B cell (primary cell): Measurements from ENCODE around the gene CDS2. TPM values are rescaled to one million over a fixed set of nuclear protein-coding genes. Genes with fewer than 3 reads are reported as not detected.

Experiments used
- ATAC-seq: fragments of 200-7000 bp; cut with Tn5 transposase; one replicate; pipeline ENCODE4 v1.10.0; 2021; ENCODE audit warnings: low read depth, mild to moderate bottlenecking, moderate number of reproducible peaks, moderate library complexity
- CTCF ChIA-PET: fragments of 350-600 bp; sonication (Branson Sonifier 250); formaldehyde crosslinking; loops from one replicate; lab custom pipeline; 2021; ENCODE audit warnings: antibody characterized with exemption, inconsistent platforms; lab: Charles Lee
- POLR2A ChIA-PET: fragments of 350-600 bp; sonication (Branson Sonifier 250); formaldehyde crosslinking; loops from one replicate; lab custom pipeline; 2021; ENCODE audit warnings: antibody characterized with exemption; lab: Charles Lee
- DNase-seq: peaks from one replicate; pipeline ENCODE4 v3.0.0; 2013
- H2AFZ ChIP-seq: 2 replicates; pipeline ENCODE4 v1.6.1; 2012; ENCODE audit warnings: mild to moderate bottlenecking, low read depth, low read length; ENCODE audit not compliant: insufficient read depth, poor library complexity, severe bottlenecking
- H3K27ac ChIP-seq, 2 donors: 1 replicate in 1 of 2; 2 replicates in 1 of 2; pipeline ENCODE4 v1.5.1; 2012 to 2013; ENCODE audit warnings: low read length in 2 of 2, mild to moderate bottlenecking in 2 of 2, moderate library complexity in 1 of 2
- H3K27me3 ChIP-seq, 4 experiments: fragments of 200-600 bp in 1 of 4; sonication (generic) in 1 of 4; replicated peaks in 1 of 4; 1 replicate in 2 of 4; 2 replicates in 2 of 4; pipeline versions ENCODE4 v1.6.1 to v1.7.0; 2013 to 2016; ENCODE audit warnings: low read length in 3 of 4, mild to moderate bottlenecking in 2 of 4, mixed read lengths in 1 of 4, moderate library complexity in 1 of 4; ENCODE audit not compliant: insufficient read depth in 4 of 4, control insufficient read depth in 3 of 4; ENCODE audit errors: control extremely low read depth in 1 of 4
- H3K36me3 ChIP-seq, 2 experiments: replicated peaks in 1 of 2; 1 replicate in 1 of 2; 2 replicates in 1 of 2; pipeline versions ENCODE4 v1.6.1 to v1.7.1; 2013; ENCODE audit warnings: low read length in 1 of 2; ENCODE audit not compliant: insufficient read depth in 2 of 2, control insufficient read depth in 1 of 2; ENCODE audit errors: control extremely low read depth in 1 of 2, extremely low read depth in 1 of 2
- H3K4me1 ChIP-seq, 2 donors: fragments of 200-600 bp in 1 of 2; sonication (generic) in 1 of 2; 1 replicate in 1 of 2; 2 replicates in 1 of 2; pipeline versions ENCODE4 v1.5.1 to v1.6.1; 2013 to 2017; ENCODE audit warnings: low read length in 2 of 2; ENCODE audit not compliant: control insufficient read depth in 2 of 2, insufficient read depth in 2 of 2
- H3K4me2 ChIP-seq: replicated peaks from 2 replicates; pipeline ENCODE3; 2012; ENCODE audit warnings: mild to moderate bottlenecking, low read depth, low read length; ENCODE audit not compliant: poor library complexity, severe bottlenecking
- H3K4me3 ChIP-seq, 5 experiments: fragments of 200-600 bp in 1 of 5; sonication (generic) in 1 of 5; 1 replicate in 3 of 5; 2 replicates in 2 of 5; pipeline versions ENCODE4 v1.5.1 to v1.7.0; 2011 to 2016; ENCODE audit warnings: low read length in 4 of 5, mild to moderate bottlenecking in 4 of 5, low read depth in 2 of 5, control low read depth in 1 of 5, moderate library complexity in 1 of 5; ENCODE audit not compliant: insufficient read depth in 1 of 5; ENCODE audit errors: control extremely low read depth in 1 of 5, extremely low read depth in 1 of 5
- H3K79me2 ChIP-seq: fragments of 200-600 bp; sonication (generic); one replicate; pipeline ENCODE4 v1.6.0; 2016; ENCODE audit warnings: low read length; ENCODE audit not compliant: control insufficient read depth, insufficient read depth
- H3K9ac ChIP-seq: fragments of 200-600 bp; sonication (generic); 2 replicates; pipeline ENCODE4 v1.6.1; 2017; ENCODE audit warnings: mild to moderate bottlenecking, low read length, moderate library complexity
- H3K9me3 ChIP-seq, 3 donors: one replicate each; pipeline versions ENCODE4 v1.6.1 to v1.7.1; 2013; ENCODE audit warnings: low read length in 2 of 3; ENCODE audit not compliant: control insufficient read depth in 2 of 3, insufficient read depth in 1 of 3; ENCODE audit errors: control extremely low read depth in 1 of 3
- H4K20me1 ChIP-seq: 2 replicates; pipeline ENCODE4 v1.6.0; 2012; ENCODE audit warnings: mild to moderate bottlenecking, low read length; ENCODE audit not compliant: insufficient read depth, control insufficient read depth, poor library complexity, severe bottlenecking
- H3K27ac Mint-ChIP-seq: one replicate; pipeline ENCODE4 v1.8.0; 2021; ENCODE audit warnings: mixed read lengths
- H3K27me3 Mint-ChIP-seq: one replicate; pipeline ENCODE4 v1.8.0; 2021; ENCODE audit warnings: mixed read lengths
- H3K4me1 Mint-ChIP-seq: one replicate; pipeline ENCODE4 v1.8.0; 2021; ENCODE audit warnings: mixed read lengths
- H3K4me3 Mint-ChIP-seq: one replicate; pipeline ENCODE4 v1.8.0; 2021; ENCODE audit warnings: mixed read lengths
- H3K9me3 Mint-ChIP-seq: one replicate; pipeline ENCODE4 v1.8.0; 2022; ENCODE audit warnings: mixed read lengths; ENCODE audit not compliant: insufficient read depth
- EZH2 ChIP-seq: IDR thresholded peaks from 2 replicates; pipeline ENCODE4 v1.6.1; 2012; ENCODE audit warnings: borderline replicate concordance, low read depth, mild to moderate bottlenecking, moderate library complexity, low read length; ENCODE audit not compliant: insufficient read depth, poor library complexity, severe bottlenecking
- WGBS: methylation state at CpG from one replicate; pipeline ENCODE4 v1.1.5; 2013; ENCODE audit warnings: missing lambda C conversion rate; ENCODE audit not compliant: insufficient coverage; 5-methylcytosine and 5-hydroxymethylcytosine counted together
- intact Hi-C: fragments of 100-400 bp; cut with micrococcal nuclease; formaldehyde crosslinking; loops from one replicate; pipeline ENCODE4 v1.10.0; 2022
- polyA plus RNA-seq: library from polyadenylated mRNA; depleted of rRNA; stranded (reverse); fragments of >200 nt; gene quantifications from 2 replicates; pipeline ENCODE4 v1.2.3, GENCODE V29; 2012
- total RNA-seq, 2 donors: library from RNA; stranded (reverse); fragments of 120-200 nt in 1 of 2; gene quantifications; 1 replicate in 1 of 2; 2 replicates in 1 of 2; pipeline versions ENCODE4 v1.2.3 to v1.2.4, GENCODE V29; 2013 to 2022
- TF ChIP-seq, protein P1 (sequence below): fragments of 200-600 bp; IDR thresholded peaks from one replicate; pipeline ENCODE4 v1.8.0; 2022; ENCODE audit warnings: antibody characterized with exemption, mild to moderate bottlenecking

Gene CDS2
- total and polyA plus RNA-seq, 2 donors (not counting 1 experiment from before 2014, with no cell fraction given) = 17.3 to 48.6 TPM

DNA sequence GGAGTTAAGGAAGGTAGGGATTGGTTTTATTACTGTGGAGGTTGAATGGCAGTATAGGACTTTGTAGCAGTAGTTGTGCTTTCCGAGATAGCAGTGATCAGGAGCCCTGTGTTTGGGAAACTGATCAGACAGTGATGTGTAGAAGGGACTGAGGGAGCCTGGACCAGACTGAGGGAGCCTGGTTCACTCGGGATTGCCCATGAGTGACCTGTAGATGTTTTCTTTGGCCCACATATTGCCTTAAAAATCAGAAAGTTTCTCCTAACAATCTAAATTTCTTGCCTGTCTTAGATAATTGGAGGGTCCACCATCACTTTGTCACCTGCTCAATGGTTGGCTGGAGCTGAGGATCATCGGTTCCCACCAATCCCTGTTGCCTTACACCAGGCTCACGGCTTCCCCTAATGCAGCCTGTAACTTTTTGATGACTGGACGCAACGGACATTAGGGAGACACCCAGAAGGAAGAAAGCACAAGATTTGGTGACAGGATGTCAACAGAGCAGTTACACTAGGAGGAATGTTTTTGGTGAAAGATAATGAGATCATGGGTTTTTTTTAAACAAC is 1.1 kb downstream of the CDS2 start:
- Mint-ChIP-seq H3K9me3 (no peaks in the 10 kb centered on the region), H3K4me3 (peak overlapping the region; percentile 88), H3K27ac (peak overlapping the region; percentile 86), H3K27me3 (no peaks in the 10 kb centered on the region), H3K4me1 (peaks cover 36% of the 10 kb centered on the region)
- no peaks in the 10 kb centered on the region for H3K9me3 ChIP-seq
- peak overlapping the region; percentile 91 for H3K4me2 ChIP-seq
- TF ChIP-seq EZH2 = no peak
- TF ChIP-seq, protein P1, sequence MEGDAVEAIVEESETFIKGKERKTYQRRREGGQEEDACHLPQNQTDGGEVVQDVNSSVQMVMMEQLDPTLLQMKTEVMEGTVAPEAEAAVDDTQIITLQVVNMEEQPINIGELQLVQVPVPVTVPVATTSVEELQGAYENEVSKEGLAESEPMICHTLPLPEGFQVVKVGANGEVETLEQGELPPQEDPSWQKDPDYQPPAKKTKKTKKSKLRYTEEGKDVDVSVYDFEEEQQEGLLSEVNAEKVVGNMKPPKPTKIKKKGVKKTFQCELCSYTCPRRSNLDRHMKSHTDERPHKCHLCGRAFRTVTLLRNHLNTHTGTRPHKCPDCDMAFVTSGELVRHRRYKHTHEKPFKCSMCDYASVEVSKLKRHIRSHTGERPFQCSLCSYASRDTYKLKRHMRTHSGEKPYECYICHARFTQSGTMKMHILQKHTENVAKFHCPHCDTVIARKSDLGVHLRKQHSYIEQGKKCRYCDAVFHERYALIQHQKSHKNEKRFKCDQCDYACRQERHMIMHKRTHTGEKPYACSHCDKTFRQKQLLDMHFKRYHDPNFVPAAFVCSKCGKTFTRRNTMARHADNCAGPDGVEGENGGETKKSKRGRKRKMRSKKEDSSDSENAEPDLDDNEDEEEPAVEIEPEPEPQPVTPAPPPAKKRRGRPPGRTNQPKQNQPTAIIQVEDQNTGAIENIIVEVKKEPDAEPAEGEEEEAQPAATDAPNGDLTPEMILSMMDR = no peak
- 57% methylated on average over 5 of the region's 6 CpGs for WGBS
- ChIA-PET POLR2A (interaction anchor here (1.1 to 2.1 kb wide), 3 partner anchors 17 to 1360 kb away, joined by 3 to 13 read pairs (median 3); partner anchors contain the start of gene ADISSP), CTCF (interaction anchor here (1.9 to 6.8 kb wide), 2 partner anchors 64 to 95 kb away, joined by 17 to 149 read pairs; no protein-coding TSS in a partner anchor)
- DNase-seq (no peak), ATAC-seq (no peak)
- peaks cover 0 to 3% of the 10 kb centered on the region in 2 experiments for H3K36me3 ChIP-seq
- H4K20me1 ChIP-seq = peaks cover 22% of the 10 kb centered on the region
- intact Hi-C loops = loop anchor here (1.0 to 5.0 kb wide), 5 partner anchors 9 to 1656 kb away; partner anchors contain the start of genes ATRN, PCNA and RNF24
- H3K27me3 ChIP-seq = no peaks in the 10 kb centered on the region
- H3K27ac ChIP-seq = peak overlapping the region; percentile 98
- peak overlapping the region; percentile 79 to 91 (median 89) for H3K4me3 ChIP-seq
- peaks cover 21 to 26% of the 10 kb centered on the region in 2 donors for H3K4me1 ChIP-seq
- H2AFZ ChIP-seq = peak overlapping the region; percentile 83
- peaks cover 60% of the 10 kb centered on the region for H3K79me2 ChIP-seq
- H3K9ac ChIP-seq = peak overlapping the region; percentile 98

- Mint-ChIP-seq H3K27me3 (no peaks in the 10 kb centered on the region), H3K27ac (peak overlapping the region; percentile 82), H3K4me1 (peaks cover 36% of the 10 kb centered on the region), H3K9me3 (no peaks in the 10 kb centered on the region), H3K4me3 (peak overlapping the region; percentile 58)
- peaks cover 0 to 3% of the 10 kb centered on the region in 2 experiments for H3K36me3 ChIP-seq
- no peak for TF ChIP-seq EZH2
- TF ChIP-seq, protein P1 = no peak
- WGBS = 90% methylated on average over 2 of the region's 6 CpGs
- ChIA-PET CTCF (interaction anchor here (0.8 to 6.8 kb wide), 2 partner anchors 18 to 63 kb away, joined by 3 to 149 read pairs; no protein-coding TSS in a partner anchor), POLR2A (no interaction called here)
- no peaks in the 10 kb centered on the region for H3K27me3 ChIP-seq
- no peaks in the 10 kb centered on the region for H3K9me3 ChIP-seq
- no peak overlapping the region for H2AFZ ChIP-seq
- no peak overlapping the region for H3K4me2 ChIP-seq
- H3K9ac ChIP-seq = no peak overlapping the region
- intact Hi-C loops = loop anchor here (5.0 kb wide), 2 partner anchors 1112 to 1657 kb away; partner anchors contain the start of genes ATRN and RNF24
- H3K79me2 ChIP-seq = peaks cover 70% of the 10 kb centered on the region
- H3K4me3 ChIP-seq = no peak overlapping the region
- H4K20me1 ChIP-seq = peaks cover 32% of the 10 kb centered on the region
- ATAC-seq (no peak), DNase-seq (no peak)
- H3K4me1 ChIP-seq = peaks cover 21 to 26% of the 10 kb centered on the region in 2 donors
- H3K27ac ChIP-seq = peak overlapping the region in 1 of 2 donors; percentile 98
These were observed 2.1 kb downstream of the CDS2 start for GRCh38 chr20:5128886-5129285.
